KBM-7 (cell line): ENCODE data around the gene FAM174B.
"Not testable (repeated sequence)": the region's sequence is repeated elsewhere in the genome, so short reads cannot be mapped to it uniquely, and the experiment has no call there.

ENCODE experiments used
- DNase-seq: peaks from one replicate; pipeline ENCODE4 v3.0.0-alpha.2; 2015
- in situ Hi-C: fragments of 300-500 bp; cut with MboI; formaldehyde crosslinking; loops from 2 replicates; pipeline ENCODE4 v1.14.3; 2020; ENCODE audit warnings: low sequenced_read_pairs, low pct_unique_long_range_greater_than_20kb, mixed read lengths

FAM174B gene

DNA sequence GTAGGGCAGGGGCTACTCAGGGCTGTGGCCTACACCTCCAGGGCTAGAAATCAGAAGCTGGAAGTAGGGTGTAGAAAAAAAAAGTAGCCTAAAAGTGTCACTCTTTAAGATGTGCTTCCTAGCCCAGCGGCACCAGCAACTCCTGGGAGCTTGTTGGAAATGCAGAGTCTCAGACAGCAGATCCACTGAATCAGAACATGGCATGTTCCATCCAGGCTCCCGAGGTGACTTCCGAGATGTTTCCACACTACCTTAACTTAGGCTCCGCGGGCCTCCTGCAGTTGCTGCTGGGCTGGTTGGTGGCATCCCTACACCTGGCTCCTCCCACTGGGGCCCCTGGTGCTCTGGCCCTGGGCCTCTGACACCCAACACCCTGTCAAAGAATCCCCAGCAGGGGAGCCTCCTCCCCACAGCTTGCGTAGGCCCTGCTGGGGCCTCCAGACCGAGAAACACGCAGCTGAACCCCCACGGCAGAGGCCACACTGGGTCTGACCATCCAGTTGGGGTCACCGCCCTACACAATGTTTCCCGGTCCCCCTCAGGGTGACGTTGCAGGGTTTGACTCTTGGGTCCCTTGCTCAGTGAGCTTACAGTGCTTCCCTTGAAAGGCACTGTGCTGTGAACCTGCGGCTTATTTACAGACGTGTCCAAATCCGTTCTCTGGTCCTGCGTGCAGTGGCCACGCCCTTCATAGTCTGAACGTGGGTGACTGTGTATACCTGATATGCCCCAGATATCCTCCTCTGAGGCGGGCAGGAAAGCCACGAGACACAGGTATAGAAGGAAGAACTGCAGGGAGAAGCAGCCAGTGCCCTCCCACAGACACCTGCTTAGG is 46.5 kb downstream of the FAM174B start:
- no peak for DNase-seq
- in situ Hi-C loops = no loop called here

DNA sequence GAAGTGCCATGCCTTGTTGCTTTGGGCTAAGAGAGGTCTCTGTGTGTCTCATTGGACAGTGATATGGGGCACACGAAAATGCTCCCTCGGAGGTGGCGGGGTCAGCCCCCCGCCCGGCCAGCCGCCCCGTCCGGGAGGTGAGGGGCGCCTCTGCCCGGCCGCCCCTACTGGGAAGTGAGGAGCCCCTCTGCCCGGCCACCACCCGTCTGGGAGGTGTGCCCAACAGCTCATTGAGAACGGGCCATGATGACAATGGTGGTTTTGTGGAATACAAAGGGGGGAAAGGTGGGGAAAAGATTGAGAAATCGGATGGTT is 48.8 kb downstream of the FAM174B start:
- DNase-seq, in situ Hi-C loops: not testable (repeated sequence)

DNA sequence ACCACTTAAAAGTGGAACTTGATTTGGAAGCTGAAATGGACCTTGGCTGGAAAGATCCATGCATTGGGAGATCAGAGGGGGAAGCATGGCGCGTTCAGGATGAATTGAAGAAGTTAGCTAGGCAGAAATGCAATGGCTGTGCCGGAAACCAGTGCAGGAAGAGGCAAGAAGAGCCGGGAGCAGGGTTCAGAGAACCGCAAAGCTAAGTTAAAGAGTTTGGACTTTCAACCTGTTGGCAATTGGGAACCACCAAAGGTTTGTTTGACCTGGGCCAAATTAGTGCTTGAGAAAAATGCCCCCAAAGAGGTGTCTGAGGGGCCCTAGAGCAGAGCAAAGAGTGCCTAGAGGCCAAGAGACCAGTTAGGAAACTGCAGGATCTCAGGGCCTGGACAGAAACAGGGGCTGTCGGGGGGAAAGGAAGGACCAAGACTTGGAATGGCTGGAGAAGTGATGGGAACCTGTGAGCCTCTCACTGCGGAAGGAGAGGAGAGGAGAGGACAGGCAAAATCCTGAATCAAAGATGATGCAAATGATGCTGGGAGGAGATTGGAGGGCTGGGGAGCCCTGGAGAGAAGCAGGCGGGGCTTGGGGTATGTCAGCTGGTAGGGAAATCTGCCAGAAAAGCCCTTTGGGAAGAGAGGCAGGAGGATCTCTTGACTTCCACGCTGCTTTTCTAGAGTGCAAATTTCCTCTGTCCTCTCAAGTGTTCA is 49.3 kb downstream of the FAM174B start:
- no peak for DNase-seq
- in situ Hi-C loops = no loop called here

DNA sequence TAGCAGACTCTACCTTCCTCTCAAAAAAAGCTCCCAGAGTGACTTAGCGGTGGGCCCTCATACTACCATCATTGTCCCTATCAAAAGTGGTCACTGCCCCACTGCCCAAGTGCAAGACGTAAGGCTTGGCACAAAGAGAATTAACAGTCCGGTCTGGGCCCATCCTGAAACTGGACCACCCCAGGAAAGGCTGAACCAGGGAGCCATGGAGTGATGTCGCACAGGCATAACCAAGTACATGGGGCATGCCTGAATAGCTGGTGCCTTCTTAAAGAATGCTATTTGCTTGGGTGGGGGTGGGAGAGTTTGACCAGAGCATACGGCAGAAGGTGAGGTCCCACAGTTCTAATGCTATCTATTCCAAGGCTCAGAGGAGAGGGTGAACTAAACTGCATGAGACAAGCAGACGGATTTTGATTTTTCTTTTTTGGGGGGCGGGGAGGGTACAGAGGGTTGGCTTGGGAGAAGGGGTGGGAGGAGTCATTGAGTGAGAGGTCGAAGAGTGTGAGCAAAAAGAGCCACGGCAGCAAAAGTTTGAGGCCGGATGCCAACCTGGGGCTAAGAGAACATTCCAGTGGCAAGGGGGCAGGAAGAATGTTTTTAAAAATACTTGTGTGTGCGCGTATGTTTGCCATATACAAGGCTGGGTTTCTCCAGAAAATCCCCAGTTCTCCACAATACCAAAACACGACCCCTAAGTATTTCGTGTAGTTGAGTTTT is 50.2 kb downstream of the FAM174B start:
- in situ Hi-C loops = no loop called here
- DNase-seq = no peak

DNA sequence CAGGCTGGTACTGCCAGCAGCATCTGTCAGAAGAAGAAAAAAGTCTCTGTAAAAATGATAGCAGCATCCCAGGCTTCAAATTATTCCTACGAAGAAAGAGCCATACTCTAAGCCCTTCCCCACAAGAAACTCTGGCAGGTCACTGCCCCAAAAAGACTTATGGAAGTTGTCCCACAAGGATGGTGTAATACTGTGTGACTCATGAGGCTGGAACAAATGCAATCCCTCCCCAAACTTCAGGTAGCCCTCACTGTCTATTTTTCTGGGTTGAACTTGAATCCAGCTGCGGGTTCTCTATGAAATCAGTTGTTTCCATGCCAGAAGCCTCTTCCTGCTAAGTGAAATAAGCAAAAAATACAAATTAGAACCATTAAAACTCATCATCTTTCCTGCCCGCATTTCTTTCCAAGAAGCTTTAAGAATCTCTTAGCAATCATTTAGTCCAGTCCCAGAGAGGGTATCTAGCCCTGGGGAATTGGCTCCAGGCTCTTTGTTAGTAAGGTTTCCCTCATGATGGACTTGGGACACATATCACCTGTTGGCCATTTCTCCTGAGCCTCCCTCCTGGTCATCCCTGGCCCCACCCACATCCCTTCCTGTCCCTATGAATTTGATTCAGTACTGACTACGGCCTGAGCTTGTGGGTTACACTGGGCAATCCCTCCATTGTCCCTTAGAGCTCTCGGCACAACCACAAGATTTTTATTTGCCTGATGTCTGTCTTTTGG is 51.7 kb downstream of the FAM174B start:
- in situ Hi-C loops = no loop called here

DNA sequence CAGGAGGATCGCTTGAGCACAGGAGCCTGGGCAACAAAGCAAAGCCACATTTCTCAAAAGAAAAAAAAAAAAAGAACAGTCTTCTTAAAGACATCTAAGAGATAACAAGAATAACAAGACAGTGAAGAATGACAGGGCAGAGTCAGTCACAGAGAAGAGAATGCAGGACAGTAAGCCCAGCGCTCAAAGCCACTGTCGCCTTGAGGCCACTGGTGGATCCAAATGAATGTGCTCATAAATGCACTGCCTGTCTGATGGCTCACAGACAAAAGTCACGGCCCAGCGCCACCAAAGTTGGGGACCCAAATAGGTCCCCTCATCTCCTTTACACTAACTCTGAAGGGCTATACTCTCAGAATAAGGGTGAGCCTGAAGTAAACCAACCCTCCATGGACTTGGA is 52.3 kb downstream of the FAM174B start:
- in situ Hi-C loops = no loop called here
- DNase-seq = no peak

More for the DNA sequence above, 51.7 kb downstream of the FAM174B start:
- no peak for DNase-seq

DNA sequence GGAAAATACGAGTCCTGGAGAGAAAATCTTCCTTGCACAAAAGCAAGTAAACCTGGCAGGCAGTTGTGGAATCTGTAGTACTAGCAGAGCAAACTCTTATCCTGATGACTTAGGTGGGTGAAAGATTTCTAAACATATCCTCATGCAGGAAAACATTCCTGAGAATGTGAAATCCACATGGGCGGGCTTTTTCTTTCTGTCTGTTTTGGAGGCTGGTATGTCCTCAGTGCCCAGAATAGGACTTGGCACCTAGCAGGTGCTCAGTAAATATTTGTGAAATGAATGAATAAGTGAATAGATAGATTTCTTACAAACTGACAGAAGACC is 53.3 kb downstream of the FAM174B start:
- no peak for DNase-seq
- in situ Hi-C loops = no loop called here

DNA sequence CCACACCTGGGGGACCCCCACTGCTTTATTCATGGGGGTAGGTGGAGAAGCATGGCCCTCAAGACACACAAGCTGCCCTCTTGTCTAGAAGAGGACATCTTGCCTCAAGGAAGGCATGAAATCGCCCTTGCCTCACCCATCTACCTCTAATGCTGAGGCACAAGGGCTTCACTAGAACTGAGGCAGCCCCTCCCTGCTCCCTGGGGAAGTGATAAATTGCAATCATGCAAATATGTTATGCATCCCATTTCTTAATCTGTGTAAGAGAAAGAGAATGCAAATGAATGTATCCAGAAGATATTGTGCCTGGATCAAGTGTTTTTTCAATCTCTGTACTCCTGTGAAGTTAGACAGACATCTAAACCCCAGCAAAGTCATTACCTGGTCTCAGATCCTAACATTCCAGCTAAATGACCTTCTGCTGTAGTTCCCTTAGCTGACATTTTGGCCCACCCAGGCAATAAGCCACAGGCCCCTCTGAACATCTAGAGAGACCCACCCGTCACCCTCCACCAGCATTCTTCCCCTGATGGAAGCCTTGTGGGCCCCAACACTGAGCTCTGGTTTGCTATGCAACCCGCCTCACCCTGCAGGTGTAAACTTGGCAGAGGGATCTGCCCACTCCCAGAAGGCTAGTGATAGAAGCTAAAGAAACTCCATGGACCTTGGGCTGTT is 53.8 kb downstream of the FAM174B start:
- in situ Hi-C loops = no loop called here
- no peak for DNase-seq

DNA sequence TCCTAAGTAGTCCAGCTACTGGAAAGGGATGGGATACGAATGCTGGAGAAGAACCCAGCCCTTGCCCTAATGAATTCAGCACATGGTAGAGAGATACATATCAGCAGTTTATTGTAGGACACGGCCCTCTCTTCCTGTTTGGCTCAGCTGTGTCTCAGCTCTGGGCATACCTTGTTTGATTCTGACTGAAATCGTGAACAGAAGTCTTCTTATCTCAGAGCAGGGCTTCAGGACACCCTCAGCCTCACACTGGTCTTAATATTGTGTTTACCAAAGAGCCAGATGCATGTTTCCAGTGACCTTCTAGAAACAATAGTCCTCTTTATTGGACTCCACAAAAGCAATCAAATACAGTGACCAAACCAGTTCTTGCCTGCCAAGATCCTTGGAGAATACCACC is 54.7 kb downstream of the FAM174B start:
- in situ Hi-C loops = no loop called here

DNA sequence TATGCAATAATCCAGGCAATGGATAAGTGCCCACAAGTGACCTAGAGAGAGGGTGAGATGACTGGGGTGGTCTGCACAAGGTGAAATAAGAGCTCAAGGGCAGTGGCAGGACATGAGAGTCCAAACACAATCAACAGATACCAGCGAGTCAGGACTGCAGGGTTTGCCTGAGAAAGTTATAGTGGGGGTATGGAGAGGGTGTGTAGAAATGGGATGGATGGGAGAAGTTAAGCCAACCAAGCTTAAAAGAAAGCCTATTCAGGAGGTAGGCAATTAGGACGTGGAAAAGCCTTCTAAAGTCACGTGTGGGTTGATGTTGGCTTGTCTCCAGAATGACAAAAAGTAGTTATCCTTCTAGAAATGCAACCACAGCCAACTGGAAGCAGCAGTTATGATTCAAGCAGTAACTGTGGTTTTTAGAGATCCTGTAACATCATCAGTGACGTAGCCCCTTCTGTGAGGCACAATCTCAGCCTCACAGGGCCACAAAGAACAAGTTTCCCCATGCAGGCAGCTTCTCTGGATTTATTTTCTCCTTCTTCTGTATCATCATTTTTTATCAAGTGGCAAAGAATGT is 56.1 kb downstream of the FAM174B start:
- no peak for DNase-seq
- in situ Hi-C loops = no loop called here

More for the DNA sequence above, 54.7 kb downstream of the FAM174B start:
- DNase-seq = no peak

DNA sequence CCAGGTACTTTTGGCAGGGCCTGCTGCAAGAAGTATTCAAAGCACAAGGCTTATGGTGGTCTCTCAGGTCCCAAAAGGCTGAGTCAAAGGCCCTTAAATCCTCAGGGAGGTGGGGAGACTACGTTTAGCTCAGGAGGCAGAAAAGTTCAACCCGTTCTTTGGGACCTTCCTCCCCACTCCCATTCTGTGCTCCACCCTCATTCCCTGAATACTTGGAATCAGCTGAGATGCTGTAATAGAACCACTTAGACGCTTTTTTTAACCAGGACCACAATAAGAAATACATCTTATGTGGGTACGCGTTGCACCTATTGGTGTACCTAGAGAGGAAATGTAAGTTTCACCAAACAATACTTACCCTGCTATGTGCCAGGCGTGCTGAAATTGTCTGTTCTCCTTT is 58.0 kb downstream of the FAM174B start:
- no peak for DNase-seq
- in situ Hi-C loops = no loop called here

DNA sequence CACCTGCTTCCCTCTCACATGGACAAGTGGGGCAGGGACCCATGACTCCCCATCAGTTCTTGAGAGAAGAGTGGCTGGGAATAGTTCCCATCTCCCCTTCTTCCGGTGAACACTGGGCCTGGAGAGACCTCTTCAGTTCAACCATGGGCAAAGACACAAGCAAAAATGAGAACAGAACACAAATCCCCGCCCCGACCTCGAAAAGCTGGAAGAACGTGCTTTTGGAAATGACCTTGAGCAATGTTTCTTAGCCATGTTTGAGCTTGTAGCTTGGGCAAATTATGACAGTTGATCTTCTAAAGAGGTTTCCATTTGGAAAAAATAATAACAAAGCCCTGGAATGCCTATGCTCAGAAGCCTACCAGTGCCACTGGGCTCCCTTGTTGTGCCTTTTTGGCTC is 59.0 kb downstream of the FAM174B start:
- DNase-seq = no peak
- in situ Hi-C loops = no loop called here

DNA sequence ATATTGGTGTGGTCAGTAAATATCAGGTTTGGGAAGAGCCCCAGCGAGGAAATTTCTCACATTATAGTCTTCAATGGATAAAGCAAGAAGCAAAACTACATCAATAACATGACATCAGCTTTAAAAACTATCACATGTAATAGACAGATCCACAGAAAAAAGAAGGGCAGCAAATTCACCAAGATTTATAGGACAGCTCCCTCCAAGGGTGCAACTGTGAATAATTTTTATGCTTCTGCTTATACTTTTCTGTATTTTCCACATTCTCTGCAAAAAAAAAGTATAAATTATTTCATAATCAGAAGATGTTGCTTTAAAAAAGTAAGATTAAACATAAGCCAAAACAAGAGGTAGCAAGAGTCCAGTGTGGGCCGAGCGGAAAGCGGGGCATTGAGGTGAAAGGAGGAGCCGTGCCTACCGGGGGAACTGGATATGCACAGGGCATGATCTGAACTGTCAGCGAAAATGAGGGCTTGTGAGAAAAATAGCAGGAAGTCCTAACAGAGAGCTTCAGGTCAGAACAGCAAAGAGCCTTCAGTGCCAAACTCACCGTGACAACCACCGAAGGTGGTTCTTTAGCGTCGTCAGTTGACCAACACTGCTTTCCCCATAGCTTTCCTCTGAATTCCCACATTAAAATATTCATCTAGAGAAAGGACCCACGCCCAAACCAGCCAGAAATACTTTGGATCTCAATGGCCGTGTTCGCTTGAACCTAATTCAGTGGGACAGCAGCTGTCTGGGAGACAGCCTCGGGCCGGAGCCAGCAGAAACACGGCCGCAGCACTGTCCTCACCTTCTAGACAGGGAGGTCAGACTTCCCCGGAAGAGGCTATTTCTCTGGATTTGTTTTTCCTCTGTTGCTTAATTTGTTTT is 59.8 kb downstream of the FAM174B start:
- DNase-seq = no peak
- in situ Hi-C loops = no loop called here

DNA sequence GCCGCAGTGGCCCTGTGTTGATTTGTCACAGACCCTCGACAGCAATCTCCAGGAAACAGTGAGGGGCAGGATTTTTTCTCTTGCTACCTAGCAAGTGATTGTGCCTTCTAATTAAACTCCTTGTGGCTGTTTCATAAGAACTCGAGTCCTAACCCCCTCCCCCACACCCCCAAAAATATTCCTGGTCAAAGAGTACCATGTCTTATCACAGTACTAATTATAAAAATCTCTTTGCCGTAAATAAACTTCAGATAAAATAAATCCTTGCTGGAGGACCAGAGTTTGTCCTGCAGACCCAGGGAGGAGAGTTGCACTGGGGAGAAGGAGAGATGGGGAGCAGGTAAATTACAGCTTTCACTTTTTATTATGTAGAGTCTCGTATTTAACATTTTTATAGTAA is 64.3 kb downstream of the FAM174B start:
- in situ Hi-C loops = no loop called here
- no peak for DNase-seq

DNA sequence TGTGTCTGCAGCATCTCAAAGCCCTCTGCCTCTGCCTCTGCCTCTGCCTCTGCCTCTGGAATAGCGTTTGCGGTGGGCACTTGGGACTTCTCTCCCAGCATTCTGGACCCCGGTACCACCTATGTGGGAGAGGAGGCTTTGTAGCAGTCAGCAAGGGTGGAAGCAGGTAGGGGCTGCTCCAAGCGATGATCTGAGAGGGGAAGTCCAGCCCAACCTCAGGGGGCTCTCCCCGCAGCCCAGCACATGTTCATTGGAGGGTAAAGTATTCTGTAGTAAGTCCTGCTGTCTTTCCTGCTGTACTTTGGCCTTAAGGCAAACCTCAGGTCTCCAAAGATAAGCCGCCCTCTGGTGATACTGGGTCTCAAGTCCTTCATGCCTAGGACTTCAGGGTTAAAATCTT is 68.6 kb downstream of the FAM174B start:
- in situ Hi-C loops = no loop called here
- no peak for DNase-seq

DNA sequence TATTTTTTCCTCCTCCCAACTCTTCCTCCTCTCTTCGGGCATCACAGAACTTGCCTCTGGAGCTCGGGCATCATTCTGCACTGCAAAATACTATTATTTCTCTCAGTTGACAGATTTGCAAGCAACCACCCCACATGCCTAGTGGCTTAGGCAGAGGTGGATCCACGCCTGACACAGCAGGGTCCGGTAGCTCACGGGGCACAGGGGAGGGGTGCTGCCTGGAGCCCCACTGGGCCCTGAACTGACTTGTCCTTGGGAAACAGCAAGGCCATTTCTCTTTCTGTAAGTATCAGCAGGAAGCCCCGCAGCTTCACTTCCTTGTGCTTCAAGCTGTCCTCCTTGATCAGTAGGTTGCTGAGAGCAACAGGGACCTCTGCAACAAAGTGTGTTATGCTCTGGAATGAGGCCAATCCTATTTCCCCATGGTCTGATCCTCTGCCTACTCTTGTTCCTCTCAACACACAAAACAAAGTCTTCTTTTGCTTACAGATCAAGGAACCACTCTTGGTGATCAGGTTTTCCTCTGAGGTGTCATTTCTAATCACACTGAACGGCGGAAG is 69.1 kb downstream of the FAM174B start:
- no peak for DNase-seq
- in situ Hi-C loops = no loop called here

DNA sequence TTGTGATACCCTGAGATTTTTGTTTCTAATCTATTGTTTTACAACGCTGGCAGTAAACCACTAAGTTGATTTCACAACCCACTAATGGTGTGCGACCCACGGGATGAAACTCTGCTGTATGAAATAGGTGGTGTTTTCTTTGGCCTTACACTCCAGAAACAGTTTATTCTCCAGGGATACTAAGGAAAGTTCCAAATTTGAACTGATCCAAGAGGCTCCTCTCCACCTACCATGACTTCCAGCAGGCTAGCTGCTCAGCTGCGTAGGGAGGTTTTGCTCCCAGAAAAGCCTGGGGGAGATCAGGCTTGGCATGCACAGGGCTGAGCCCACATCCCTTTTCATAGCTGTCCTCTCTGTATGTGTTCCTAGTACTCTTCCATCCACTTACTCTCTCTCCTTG is 71.5 kb downstream of the FAM174B start:
- in situ Hi-C loops = no loop called here

More for the DNA sequence above, 71.5 kb downstream of the FAM174B start:
- no peak for DNase-seq
